AG04450 (cell line): ENCODE measurements around the gene ZNF117. TPM values are rescaled to one million over a fixed set of nuclear protein-coding genes. Genes with fewer than 3 reads are reported as not detected.
A peak's percentile ranks its signal among the peaks of the same experiment; 100 is the strongest.
"Not testable (repeated sequence)": the region's sequence is repeated elsewhere in the genome, so short reads cannot be mapped to it uniquely, and the experiment has no call there.

Experiments used
- CTCF ChIA-PET: fragments of 300-600, 350-600 bp; formaldehyde crosslinking; extraction: SDS; loops from one replicate; lab custom pipeline; 2022; ENCODE audit warnings: antibody characterized with exemption, inconsistent platforms; lab: Charles Lee
- POLR2A ChIA-PET: fragments of 350-600 bp; formaldehyde crosslinking; extraction: SDS; loops from one replicate; lab custom pipeline; 2021; ENCODE audit warnings: antibody characterized with exemption, inconsistent platforms; lab: Yijun Ruan, JAX
- DNase-seq: peaks from one replicate; pipeline ENCODE4 v3.0.0-alpha.2; 2011; ENCODE audit warnings: low read depth, low spot score
- H3K27ac ChIP-seq: one replicate; pipeline ENCODE4 v1.5.1; 2012; ENCODE audit warnings: low read depth, low read length, control low read depth
- H3K27me3 ChIP-seq: one replicate; pipeline ENCODE4 v1.6.0; 2012; ENCODE audit warnings: low read length; ENCODE audit not compliant: control insufficient read depth, insufficient read depth
- H3K4me3 ChIP-seq: 2 replicates; pipeline ENCODE4 v1.5.1; 2011; ENCODE audit warnings: mild to moderate bottlenecking, low read depth, low read length, control low read depth
- H3K9me3 ChIP-seq: 2 replicates; pipeline ENCODE4 v1.5.1; 2012; ENCODE audit warnings: low read length; ENCODE audit not compliant: control insufficient read depth, insufficient read depth
- polyA minus RNA-seq: library from RNA; depleted of rRNA, polyadenylated mRNA; stranded (reverse); fragments of >200 nt; gene quantifications from 2 replicates; pipeline ENCODE4 v1.2.3, GENCODE V29; 2011; rRNA and poly(A)+ RNA removed
- polyA plus RNA-seq: library from polyadenylated mRNA; depleted of rRNA; stranded (reverse); fragments of >200 nt; gene quantifications from 2 replicates; pipeline ENCODE4 v1.2.3, GENCODE V29; 2011; rRNA removed
- TF ChIP-seq, protein P1 (sequence below): IDR thresholded peaks from 2 replicates; pipeline ENCODE4 v1.5.1; 2011; ENCODE audit warnings: low read depth, low read length, control low read depth, inconsistent platforms

ZNF117 gene
- polyA plus RNA-seq: 9.4 and 12.9 TPM in 2 replicates
- 2.6 and 5.3 TPM in 2 replicates for polyA minus RNA-seq

DNA sequence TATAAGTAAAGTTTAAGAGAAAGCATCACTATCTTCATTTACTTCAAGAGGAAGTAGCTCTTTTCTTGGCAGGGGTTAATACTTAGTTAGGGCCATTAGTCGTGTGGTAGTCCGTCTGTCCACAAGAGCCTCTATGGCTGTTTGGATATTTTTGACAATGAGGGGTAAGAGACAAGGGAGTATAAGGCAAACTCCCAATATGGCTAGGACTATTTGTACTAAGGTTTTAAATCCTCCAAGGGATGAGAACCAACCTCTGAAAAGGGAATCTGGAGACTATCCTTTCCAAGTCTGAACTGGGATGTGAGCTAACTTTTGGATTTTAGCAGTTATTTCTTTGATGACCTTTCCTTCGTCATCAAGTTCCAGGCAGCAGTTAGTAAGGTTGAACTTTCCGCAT, at the start of gene ZNF117:
Gene ZNF117 (minus strand): TSS at position 101 of the 400 bp plus-strand sequence.
- peaks cover 42% of the 10 kb centered on the region for H3K9me3 ChIP-seq
- TF ChIP-seq, protein P1, sequence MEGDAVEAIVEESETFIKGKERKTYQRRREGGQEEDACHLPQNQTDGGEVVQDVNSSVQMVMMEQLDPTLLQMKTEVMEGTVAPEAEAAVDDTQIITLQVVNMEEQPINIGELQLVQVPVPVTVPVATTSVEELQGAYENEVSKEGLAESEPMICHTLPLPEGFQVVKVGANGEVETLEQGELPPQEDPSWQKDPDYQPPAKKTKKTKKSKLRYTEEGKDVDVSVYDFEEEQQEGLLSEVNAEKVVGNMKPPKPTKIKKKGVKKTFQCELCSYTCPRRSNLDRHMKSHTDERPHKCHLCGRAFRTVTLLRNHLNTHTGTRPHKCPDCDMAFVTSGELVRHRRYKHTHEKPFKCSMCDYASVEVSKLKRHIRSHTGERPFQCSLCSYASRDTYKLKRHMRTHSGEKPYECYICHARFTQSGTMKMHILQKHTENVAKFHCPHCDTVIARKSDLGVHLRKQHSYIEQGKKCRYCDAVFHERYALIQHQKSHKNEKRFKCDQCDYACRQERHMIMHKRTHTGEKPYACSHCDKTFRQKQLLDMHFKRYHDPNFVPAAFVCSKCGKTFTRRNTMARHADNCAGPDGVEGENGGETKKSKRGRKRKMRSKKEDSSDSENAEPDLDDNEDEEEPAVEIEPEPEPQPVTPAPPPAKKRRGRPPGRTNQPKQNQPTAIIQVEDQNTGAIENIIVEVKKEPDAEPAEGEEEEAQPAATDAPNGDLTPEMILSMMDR: no peak
- ChIA-PET POLR2A (no interaction called here), CTCF (no interaction called here)
- H3K27me3 ChIP-seq: peaks cover 2% of the 10 kb centered on the region
- no peak within 1 kb of the TSS for H3K27ac ChIP-seq
- DNase-seq: no peak
- no peak within 1 kb of the TSS for H3K4me3 ChIP-seq

DNA sequence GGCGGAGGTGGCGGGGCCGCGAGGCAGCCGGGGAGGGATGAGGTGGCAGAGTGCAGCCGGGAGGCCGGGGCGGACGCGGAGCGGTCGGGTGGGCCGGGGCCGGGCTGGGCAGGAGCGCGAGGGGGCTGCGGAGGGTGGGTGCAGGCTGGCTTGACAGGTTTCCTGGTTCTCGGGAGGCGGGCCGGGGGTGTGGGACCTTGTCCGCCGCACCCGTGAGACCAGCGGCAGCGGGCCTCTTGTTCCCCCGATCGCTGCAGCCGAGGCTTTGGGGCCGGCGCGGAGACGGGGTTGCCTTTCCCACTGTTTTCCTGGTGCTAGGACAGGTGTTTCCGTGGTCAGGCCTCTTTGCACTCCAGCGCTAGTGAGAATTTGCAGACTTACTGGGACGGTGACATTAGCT, 47.9 kb upstream of the ZNF117 start:
- H3K9me3 ChIP-seq, CTCF ChIA-PET, DNase-seq, H3K27me3 ChIP-seq: not testable (repeated sequence)
- Histone ChIP-seq H3K27ac (peak overlapping the region; percentile 31), H3K4me3 (peak overlapping the region; percentile 73)
- POLR2A ChIA-PET: interaction anchor here (2.7 kb wide), 1 partner anchor 32 kb away, joined by 18 read pairs; the partner anchor contains the start of gene ERV3-1

DNA sequence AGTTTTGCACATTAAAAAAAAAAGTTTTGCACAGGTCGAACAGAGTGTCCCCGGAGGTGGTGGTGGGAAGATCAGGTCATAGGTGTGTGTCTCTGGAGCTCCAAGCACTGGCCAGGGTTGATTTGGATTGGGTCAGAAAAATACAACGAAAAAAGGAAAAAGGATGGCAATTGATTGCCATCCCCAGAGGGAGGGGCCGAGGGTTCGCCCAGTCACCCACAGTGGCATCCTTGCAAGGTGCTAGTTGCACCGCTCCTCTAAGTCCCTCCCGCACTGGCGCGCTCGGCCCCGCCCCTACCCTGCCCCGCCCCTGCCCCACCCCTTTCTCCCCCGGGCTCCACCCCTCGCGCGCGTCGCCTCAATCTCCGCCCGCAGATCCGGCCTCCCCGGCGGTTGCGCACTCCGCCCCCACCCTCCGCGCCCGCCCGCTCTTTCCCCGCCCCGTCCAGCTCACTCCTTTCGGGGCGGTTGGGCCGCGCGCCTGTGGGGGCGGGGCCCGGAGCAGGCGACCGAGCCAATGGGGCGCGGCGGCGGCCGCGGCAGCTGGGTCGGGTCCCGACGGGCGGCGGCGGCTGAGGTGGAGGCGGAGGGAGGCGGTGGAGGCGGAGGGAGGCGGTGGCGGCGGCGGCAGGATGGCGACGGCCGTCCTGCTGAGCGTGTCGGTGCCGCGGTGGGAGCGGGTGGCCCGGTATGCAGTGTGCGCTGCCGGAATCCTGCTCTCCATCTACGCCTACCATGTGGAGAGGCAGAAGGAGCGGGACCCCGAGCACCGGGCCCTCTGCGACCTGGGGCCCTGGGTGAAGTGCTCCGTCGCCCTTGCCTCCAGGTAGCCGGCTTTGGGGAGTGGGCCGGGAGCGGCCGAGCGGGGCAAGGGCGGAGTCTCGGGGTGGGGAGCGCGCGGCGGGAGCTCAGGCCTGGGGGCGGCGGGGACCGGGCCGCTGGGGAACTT, 47.2 kb upstream of the ZNF117 start:
- Histone ChIP-seq H3K4me3 (peak overlapping the region; percentile 73), H3K9me3 (no peaks in the 10 kb centered on the region; the same call in 1 of the 2 replicates), H3K27ac (peak overlapping the region; percentile 57), H3K27me3 (no peaks in the 10 kb centered on the region)
- ChIA-PET POLR2A (interaction anchor here (0.6 to 2.7 kb wide), 4 partner anchors 26 to 832 kb away, joined by 3 to 18 read pairs (median 6); partner anchors contain the start of gene ERV3-1), CTCF (no interaction called here)
- peak; percentile 76 for DNase-seq
- TF ChIP-seq, protein P1: no peak

DNA sequence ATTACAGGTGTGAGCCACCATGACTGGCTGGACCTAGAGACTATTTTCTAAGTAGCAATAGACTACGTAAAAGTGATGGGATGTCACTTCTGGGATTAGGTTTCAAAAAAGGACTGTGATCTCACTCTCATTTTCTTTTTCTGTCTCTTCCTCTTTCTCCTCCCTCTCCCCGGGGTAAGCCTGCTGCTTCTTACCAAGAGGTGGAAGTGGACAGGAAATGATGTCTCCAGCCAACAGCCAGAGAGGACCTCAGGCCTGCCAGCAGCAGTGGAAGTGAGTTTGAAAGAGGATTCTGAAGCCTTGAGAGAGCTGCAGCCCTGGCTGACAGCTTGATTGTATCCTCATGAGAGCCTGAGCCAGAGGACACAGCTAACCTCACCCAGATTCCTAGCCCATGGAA, 45.7 kb upstream of the ZNF117 start:
- POLR2A ChIA-PET: interaction anchor here (2.7 kb wide), 1 partner anchor 30 kb away, joined by 18 read pairs; the partner anchor contains the start of gene ERV3-1
- not testable (repeated sequence) for DNase-seq

DNA sequence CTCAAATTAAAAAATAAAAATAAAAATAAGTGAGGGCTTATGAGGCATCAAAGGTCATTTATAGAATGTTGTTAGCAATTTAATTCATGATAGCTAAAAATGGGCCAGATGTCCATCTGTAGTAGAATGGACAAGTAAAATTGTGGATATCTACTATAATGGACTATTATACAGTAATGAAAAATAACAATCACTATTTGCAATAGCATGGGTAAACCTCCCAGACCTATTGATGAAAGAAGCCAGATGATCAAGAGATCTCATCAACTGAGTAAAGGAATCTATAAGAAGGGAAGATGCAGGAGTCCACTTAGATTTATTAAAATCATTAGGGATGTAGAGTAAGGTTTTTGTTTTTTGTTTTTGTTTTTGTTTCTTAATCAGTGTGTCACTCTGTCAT, 44.6 kb upstream of the ZNF117 start:
- H3K27ac ChIP-seq, POLR2A ChIA-PET: not testable (repeated sequence)

More for the DNA sequence above, 45.7 kb upstream of the ZNF117 start:
- H3K4me3 ChIP-seq, H3K9me3 ChIP-seq, H3K27me3 ChIP-seq, CTCF ChIA-PET, H3K27ac ChIP-seq: not testable (repeated sequence)

DNA sequence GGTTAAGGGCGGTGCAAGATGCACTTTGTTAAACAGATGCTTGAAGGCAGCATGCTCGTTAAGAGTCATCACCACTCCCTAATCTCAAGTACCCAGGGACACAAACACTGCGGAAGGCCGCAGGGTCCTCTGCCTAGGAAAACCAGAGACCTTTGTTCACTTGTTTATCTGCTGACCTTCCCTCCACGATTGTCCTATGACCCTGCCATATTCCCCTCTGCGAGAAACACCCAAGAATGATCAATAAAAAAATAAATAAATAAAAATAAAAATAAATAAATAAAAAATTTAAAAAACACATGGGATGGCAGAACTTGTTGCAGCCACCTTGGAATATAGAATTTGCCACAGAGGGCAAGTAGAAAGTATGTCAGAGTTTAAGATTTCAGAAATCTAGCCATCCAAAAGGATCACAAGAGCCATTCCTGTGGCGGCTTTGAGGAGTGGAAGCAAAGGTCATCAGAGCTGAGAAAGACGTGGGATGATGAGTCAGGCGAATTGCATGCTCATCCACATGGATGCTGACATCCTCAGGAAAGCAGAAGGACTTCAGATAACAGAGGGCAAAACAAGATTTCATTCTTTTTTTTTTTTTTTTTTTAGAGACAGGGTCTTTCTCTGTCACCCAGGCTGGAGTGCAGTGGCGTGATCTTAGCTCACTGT, 43.4 kb upstream of the ZNF117 start:
- H3K27me3 ChIP-seq, H3K4me3 ChIP-seq, H3K9me3 ChIP-seq, POLR2A ChIA-PET, H3K27ac ChIP-seq: not testable (repeated sequence)
- CTCF ChIA-PET: interaction anchor here (0.7 kb wide), 1 partner anchor 142 kb away, joined by 4 read pairs; no protein-coding TSS in a partner anchor
- DNase-seq: peak; percentile 18

More for the DNA sequence above, 44.6 kb upstream of the ZNF117 start:
- CTCF ChIA-PET, H3K27me3 ChIP-seq, DNase-seq, H3K4me3 ChIP-seq, H3K9me3 ChIP-seq: not testable (repeated sequence)

DNA sequence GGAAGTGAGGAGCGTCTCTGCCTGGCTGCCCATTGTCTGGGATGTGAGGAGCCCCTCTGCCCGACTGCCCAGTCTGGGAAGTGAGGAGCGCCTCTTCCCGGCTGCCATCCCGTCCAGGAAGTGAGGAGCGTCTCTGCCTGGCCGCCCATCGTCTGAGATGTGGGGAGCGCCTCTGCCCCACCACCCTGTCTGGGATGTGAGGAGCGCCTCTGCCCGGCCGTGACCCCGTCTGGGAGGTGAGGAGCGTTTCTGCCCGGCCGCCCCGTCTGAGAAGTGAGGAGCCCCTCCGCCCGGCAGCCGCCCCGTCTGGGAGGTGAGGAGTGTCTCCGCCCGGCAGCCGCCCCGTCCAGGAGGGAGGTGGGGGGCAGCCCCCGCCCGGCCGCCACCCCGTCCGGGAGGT, 42.6 kb upstream of the ZNF117 start:
- H3K9me3 ChIP-seq, H3K27ac ChIP-seq, CTCF ChIA-PET, POLR2A ChIA-PET, H3K4me3 ChIP-seq, DNase-seq, H3K27me3 ChIP-seq: not testable (repeated sequence)

DNA sequence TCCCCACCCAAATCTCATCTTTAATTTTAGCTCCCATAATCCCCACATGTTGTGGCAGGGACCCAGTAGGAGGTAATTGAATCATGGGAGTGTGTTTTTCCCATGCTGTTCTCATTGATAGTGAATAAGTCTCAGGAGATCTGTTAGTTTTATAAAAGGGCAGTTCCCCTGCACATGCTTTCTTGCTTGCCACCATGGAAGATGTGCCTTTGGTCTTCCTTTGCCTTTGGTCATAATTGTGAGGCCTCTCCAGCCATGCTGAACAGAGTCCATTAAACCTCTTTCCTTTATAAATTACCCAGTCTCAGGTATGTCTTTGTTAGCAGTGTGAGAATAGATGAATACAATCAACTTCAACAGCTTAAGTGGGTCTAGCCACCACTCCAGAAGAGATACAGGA, 34.2 kb upstream of the ZNF117 start:
- H3K9me3 ChIP-seq, DNase-seq, H3K4me3 ChIP-seq, H3K27me3 ChIP-seq, POLR2A ChIA-PET, H3K27ac ChIP-seq: not testable (repeated sequence)
- CTCF ChIA-PET: interaction anchor here (0.7 kb wide), 1 partner anchor 353 kb away, joined by 3 read pairs; no protein-coding TSS in a partner anchor

DNA sequence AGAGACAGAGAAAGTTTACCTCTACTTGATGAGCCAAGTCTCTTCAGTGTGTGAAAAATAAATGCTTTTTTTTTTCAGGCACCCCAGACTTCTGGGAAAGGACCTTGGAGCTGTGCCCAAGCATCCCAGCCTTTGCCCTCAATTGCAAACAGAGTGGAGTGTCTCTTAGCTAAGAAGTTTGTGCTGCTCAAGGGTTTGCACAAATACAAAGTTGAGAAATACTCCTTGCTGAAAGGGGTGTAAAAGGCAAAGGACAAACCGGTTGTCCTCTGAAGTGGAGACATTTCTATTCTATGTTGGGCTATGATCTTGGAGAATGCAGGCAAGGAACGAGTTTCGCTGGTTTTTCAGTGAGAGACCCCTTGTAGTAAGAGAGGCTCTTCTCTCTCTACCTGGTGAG, 30.1 kb upstream of the ZNF117 start:
- POLR2A ChIA-PET, DNase-seq, H3K4me3 ChIP-seq, H3K27me3 ChIP-seq, H3K27ac ChIP-seq, CTCF ChIA-PET, H3K9me3 ChIP-seq: not testable (repeated sequence)
